Measurements from ENCODE around the gene ISM1. TPM values are rescaled to one million over a fixed set of nuclear protein-coding genes. Genes with fewer than 3 reads are reported as not detected.

The ISM1 gene
- total RNA-seq, 2 donors from 2014 or later: 20.4 to 25.1 TPM

DNA sequence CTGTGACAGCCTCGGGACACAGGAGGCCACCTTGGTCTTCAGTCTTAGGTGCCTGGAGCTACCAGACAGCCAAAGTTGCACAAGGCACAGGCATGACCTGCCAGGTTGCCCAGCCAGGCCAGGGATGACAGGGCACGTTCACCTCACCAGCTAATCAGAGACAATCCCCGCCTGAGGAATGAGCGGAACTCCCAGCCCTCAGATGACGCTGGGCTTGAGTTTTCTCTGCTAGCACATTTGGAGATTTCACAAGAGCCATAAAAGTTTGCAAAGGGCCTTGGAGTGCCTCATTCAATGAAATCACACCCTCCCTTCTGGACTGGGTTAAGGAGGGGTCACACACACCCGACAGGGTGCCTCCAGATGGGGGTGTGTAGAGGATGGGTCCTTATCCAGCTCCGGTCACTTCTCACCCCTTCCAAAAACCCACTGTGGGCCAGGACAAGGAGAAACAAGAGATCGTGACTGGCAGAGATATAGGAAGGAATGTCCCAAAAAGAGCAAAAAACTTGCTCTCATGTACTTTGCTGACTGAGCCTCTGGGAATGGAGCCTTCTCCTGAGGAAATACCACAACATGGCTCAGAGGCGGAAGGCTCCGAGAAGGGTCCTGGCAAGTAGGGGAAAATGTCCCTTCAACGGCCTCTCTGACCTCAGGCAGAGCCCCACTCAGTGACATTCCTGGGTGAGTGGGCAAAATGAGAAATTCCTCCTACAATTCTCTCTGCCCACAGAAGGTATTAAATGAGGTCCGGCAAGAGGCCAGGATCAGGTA is 121.6 kb downstream of the ISM1 start:
- H3K36me3 ChIP-seq: no peaks in the 10 kb centered on the region
- TF ChIP-seq, protein P1, sequence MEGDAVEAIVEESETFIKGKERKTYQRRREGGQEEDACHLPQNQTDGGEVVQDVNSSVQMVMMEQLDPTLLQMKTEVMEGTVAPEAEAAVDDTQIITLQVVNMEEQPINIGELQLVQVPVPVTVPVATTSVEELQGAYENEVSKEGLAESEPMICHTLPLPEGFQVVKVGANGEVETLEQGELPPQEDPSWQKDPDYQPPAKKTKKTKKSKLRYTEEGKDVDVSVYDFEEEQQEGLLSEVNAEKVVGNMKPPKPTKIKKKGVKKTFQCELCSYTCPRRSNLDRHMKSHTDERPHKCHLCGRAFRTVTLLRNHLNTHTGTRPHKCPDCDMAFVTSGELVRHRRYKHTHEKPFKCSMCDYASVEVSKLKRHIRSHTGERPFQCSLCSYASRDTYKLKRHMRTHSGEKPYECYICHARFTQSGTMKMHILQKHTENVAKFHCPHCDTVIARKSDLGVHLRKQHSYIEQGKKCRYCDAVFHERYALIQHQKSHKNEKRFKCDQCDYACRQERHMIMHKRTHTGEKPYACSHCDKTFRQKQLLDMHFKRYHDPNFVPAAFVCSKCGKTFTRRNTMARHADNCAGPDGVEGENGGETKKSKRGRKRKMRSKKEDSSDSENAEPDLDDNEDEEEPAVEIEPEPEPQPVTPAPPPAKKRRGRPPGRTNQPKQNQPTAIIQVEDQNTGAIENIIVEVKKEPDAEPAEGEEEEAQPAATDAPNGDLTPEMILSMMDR (IDR thresholded peaks at IDR 0.05): no peak
- peaks cover 6 to 14% of the 10 kb centered on the region in 2 donors for H3K4me1 ChIP-seq (ENCODE audit: control insufficient read depth in 1 of 2, low read depth in 2 of 2)
- ATAC-seq (ENCODE audit: insufficient number of reproducible peaks, low FRiP score, low read depth): no peak
- no peak for DNase-seq (ENCODE audit: low spot score)
- no peak overlapping the region for H3K27ac ChIP-seq
- no peak overlapping the region for H3K4me3 ChIP-seq
- no peaks in the 10 kb centered on the region for H3K9me3 ChIP-seq
- no peaks in the 10 kb centered on the region for H3K27me3 ChIP-seq (replicated peaks; ENCODE audit: insufficient read depth)

DNA sequence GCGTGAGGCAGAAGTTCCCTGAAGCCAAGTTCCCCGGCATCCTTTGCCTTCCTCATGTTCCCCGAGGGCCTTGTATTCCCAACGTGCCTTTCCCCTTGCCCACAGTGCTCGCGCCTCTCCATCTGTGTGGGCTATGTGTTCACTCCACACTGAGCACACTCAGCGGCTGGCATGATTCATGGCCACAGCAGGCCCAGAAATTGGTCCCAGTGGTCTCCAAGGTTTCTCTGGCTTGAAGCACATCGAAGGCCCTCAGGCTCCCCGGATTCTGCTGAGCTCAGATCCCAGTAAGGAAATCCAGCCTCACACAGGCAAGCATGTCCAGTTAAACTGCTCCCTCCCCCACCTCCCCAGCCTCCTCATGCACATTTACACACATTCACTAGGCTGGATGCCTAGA is 123.6 kb downstream of the ISM1 start:
- Histone ChIP-seq H3K4me3 (no peak overlapping the region), H3K4me1 (ENCODE audit: control insufficient read depth in 1 of 2, low read depth in 2 of 2) (peaks cover 13 to 30% of the 10 kb centered on the region in 2 donors), H3K27ac (no peak overlapping the region), H3K9me3 (no peaks in the 10 kb centered on the region), H3K27me3 (replicated peaks; ENCODE audit: insufficient read depth) (no peaks in the 10 kb centered on the region), H3K36me3 (no peaks in the 10 kb centered on the region)
- DNase-seq (ENCODE audit: low spot score) (no peak), ATAC-seq (ENCODE audit: insufficient number of reproducible peaks, low FRiP score, low read depth) (no peak)
- TF ChIP-seq, protein P1 (IDR thresholded peaks at IDR 0.05): no peak

DNA sequence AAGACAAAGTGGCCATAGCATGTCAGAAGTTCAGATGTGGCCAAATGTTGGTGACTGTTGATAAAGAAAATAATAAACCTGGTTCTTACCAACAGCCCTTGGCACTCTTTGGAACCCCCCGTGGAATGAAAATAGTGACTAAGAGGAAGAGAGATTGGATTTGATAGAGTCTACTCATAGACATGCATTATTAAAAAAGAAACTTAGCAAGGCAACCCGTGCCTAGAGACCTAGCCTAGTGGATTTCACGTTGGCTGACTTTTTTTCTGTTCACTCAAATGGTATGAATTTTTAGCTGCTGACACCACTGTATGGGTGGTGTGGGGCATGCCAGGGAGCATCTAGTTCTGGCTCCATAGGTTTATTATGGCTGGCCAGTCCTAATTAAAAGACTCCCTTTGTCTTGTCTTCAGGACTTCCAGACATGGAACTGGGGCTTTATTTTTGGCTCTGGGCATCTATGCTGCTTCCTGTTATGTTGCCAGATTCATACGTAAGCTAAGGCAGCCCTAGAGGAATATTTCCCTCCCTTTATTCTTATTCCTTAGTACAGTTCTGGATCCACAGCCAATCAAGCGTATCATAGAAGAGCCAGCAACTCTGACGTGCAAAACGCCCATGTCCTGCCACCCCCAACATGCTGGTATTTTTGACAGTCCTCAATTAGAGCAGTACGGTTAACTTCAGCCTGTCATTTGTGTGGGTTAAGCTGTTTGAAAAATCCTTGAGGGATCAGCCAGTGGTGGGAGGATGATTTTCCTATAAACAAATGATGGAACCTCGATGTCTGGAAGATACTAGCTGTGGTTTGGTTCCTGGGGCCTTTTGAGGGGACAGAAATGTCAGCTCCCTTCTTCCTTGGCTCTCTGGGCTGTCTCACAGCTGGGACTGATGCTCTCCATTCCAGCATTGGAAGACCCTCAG is 127.5 kb downstream of the ISM1 start:
- TF ChIP-seq, protein P1 (IDR thresholded peaks at IDR 0.05): no peak
- DNase-seq (ENCODE audit: low spot score): no peak
- H3K27ac ChIP-seq: peak overlapping the region; percentile 29 to 30
- no peaks in the 10 kb centered on the region for H3K27me3 ChIP-seq (replicated peaks; ENCODE audit: insufficient read depth)
- no peaks in the 10 kb centered on the region for H3K36me3 ChIP-seq
- peak overlapping the region; percentile 44 for H3K4me3 ChIP-seq
- no peak for ATAC-seq (ENCODE audit: insufficient number of reproducible peaks, low FRiP score, low read depth)
- peaks cover 13 to 30% of the 10 kb centered on the region in 2 donors for H3K4me1 ChIP-seq (ENCODE audit: control insufficient read depth in 1 of 2, low read depth in 2 of 2)
- H3K9me3 ChIP-seq: no peaks in the 10 kb centered on the region

DNA sequence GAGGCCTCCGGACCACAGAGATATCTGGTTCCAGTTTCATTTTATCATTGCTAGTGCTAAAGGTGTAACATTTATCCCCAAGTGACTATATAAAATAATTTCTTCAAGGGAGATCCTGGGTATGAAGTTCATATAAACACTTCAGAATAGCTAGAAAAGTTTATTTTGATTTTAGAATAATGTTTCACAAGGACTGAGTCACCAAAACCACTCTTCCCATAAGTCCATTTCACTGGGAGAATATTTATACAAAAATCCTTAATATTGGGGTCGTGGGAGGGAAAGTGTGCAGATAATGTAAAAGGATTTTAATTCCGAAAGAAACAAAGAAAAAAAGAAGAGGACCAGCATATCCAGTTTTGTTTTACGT is 128.1 kb downstream of the ISM1 start:
- Histone ChIP-seq H3K4me3 (peak overlapping the region; percentile 44), H3K27me3 (replicated peaks; ENCODE audit: insufficient read depth) (no peaks in the 10 kb centered on the region), H3K9me3 (no peaks in the 10 kb centered on the region), H3K36me3 (no peaks in the 10 kb centered on the region), H3K4me1 (ENCODE audit: control insufficient read depth in 1 of 2, low read depth in 2 of 2) (peaks cover 13 to 30% of the 10 kb centered on the region in 2 donors), H3K27ac (peak overlapping the region in 1 of 2 donors; percentile 29)
- TF ChIP-seq, protein P1 (IDR thresholded peaks at IDR 0.05): no peak
- ATAC-seq (ENCODE audit: insufficient number of reproducible peaks, low FRiP score, low read depth): no peak
- no peak for DNase-seq (ENCODE audit: low spot score)

Other genes with a start within 250 kb of the ISM1 start
- gene SPTLC3, start 212.3 kb upstream of the ISM1 start, total RNA-seq: 1 to 10 TPM; 4.5 to 6.2 TPM